HUES6 (cell line): ENCODE data around the gene ZSWIM3.

ENCODE experiments used
- H3K27ac ChIP-seq: 2 replicates; pipeline ENCODE4 v1.7.0; 2013; ENCODE audit warnings: low read depth, mild to moderate bottlenecking, low read length, inconsistent platforms
- H3K27me3 ChIP-seq: 2 replicates; pipeline ENCODE4 v1.6.1; 2013; ENCODE audit warnings: low read length; ENCODE audit not compliant: control insufficient read depth, insufficient read depth
- H3K36me3 ChIP-seq: 2 replicates; pipeline ENCODE4 v1.6.1; 2013; ENCODE audit warnings: low read length; ENCODE audit not compliant: control insufficient read depth, insufficient read depth
- H3K4me1 ChIP-seq: 2 replicates; pipeline ENCODE4 v1.6.1; 2013; ENCODE audit warnings: low read length; ENCODE audit not compliant: control insufficient read depth, insufficient read depth
- H3K4me3 ChIP-seq: 2 replicates; pipeline ENCODE4 v1.5.1; 2013; ENCODE audit warnings: low read depth, low read length
- H3K9ac ChIP-seq: one replicate; pipeline ENCODE4 v1.6.1; 2013; ENCODE audit warnings: mild to moderate bottlenecking, low read length
- H3K9me3 ChIP-seq: 2 replicates; pipeline ENCODE4 v1.6.1; 2013; ENCODE audit warnings: low read depth, low read length; ENCODE audit not compliant: control insufficient read depth, insufficient read depth

ZSWIM3 gene

GRCh38 chr20:45833883-45834796, 23.3 kb upstream of the ZSWIM3 start:
- H3K4me1 ChIP-seq, result peaks cover 22% of the 10 kb centered on the region
- H3K36me3 ChIP-seq, result peaks cover 22% of the 10 kb centered on the region; the same call in 1 of the 2 replicates
- no peaks in the 10 kb centered on the region for H3K27me3 ChIP-seq
- no peaks in the 10 kb centered on the region for H3K9me3 ChIP-seq
- H3K27ac ChIP-seq, result peak overlapping the region; percentile 33; the same call in 1 of the 2 replicates
- peak overlapping the region; percentile 70 for H3K4me3 ChIP-seq
- peak overlapping the region; percentile 47 for H3K9ac ChIP-seq

- Histone ChIP-seq H3K4me3 (peak overlapping the region; percentile 70), H3K9me3 (no peaks in the 10 kb centered on the region), H3K27me3 (no peaks in the 10 kb centered on the region), H3K27ac (no peak overlapping the region), H3K9ac (no peak overlapping the region), H3K4me1 (peaks cover 22% of the 10 kb centered on the region), H3K36me3 (peaks cover 23% of the 10 kb centered on the region; the same call in 1 of the 2 replicates)
Observed at GRCh38 chr20:45834797-45835161, 22.6 kb upstream of the ZSWIM3 start.

GRCh38 chr20:45835329-45835765, 22.1 kb upstream of the ZSWIM3 start:
- Histone ChIP-seq H3K9ac (no peak overlapping the region), H3K4me3 (0 out of 2 replicates have a peak overlapping the region, but pooled peaks have one; percentile 1), H3K4me1 (peaks cover 22% of the 10 kb centered on the region), H3K27me3 (no peaks in the 10 kb centered on the region), H3K9me3 (no peaks in the 10 kb centered on the region), H3K36me3 (peaks cover 29% of the 10 kb centered on the region), H3K27ac (no peak overlapping the region)

- Histone ChIP-seq H3K27ac (no peak overlapping the region), H3K4me1 (peaks cover 22% of the 10 kb centered on the region), H3K9ac (no peak overlapping the region), H3K36me3 (peaks cover 34% of the 10 kb centered on the region), H3K4me3 (0 out of 2 replicates have a peak overlapping the region, but pooled peaks have one; percentile 1), H3K9me3 (no peaks in the 10 kb centered on the region), H3K27me3 (no peaks in the 10 kb centered on the region)
Observed at GRCh38 chr20:45835825-45836224, 21.6 kb upstream of the ZSWIM3 start.

GRCh38 chr20:45836841-45837240, 20.6 kb upstream of the ZSWIM3 start:
- Histone ChIP-seq H3K27me3 (no peaks in the 10 kb centered on the region), H3K27ac (no peak overlapping the region), H3K4me3 (no peak overlapping the region), H3K36me3 (peaks cover 44% of the 10 kb centered on the region), H3K9me3 (no peaks in the 10 kb centered on the region), H3K9ac (no peak overlapping the region), H3K4me1 (peaks cover 22% of the 10 kb centered on the region)

- Histone ChIP-seq H3K36me3 (peaks cover 74% of the 10 kb centered on the region), H3K9ac (no peak overlapping the region), H3K27ac (no peak overlapping the region), H3K27me3 (no peaks in the 10 kb centered on the region), H3K4me1 (peaks cover 2% of the 10 kb centered on the region; the same call in 1 of the 2 replicates), H3K9me3 (no peaks in the 10 kb centered on the region), H3K4me3 (no peak overlapping the region)
Observed at GRCh38 chr20:45840700-45841198, 16.7 kb upstream of the ZSWIM3 start.

GRCh38 chr20:45841407-45842129, 15.8 kb upstream of the ZSWIM3 start:
- H3K4me1 ChIP-seq, result no peaks in the 10 kb centered on the region
- H3K9me3 ChIP-seq, result no peaks in the 10 kb centered on the region
- H3K9ac ChIP-seq, result no peak overlapping the region
- peaks cover 77% of the 10 kb centered on the region for H3K36me3 ChIP-seq
- no peak overlapping the region for H3K27ac ChIP-seq
- H3K4me3 ChIP-seq, result no peak overlapping the region
- H3K27me3 ChIP-seq, result no peaks in the 10 kb centered on the region

GRCh38 chr20:45842169-45842812, 15.1 kb upstream of the ZSWIM3 start:
- Histone ChIP-seq H3K36me3 (peaks cover 79% of the 10 kb centered on the region), H3K9me3 (no peaks in the 10 kb centered on the region), H3K4me3 (no peak overlapping the region), H3K9ac (no peak overlapping the region), H3K27ac (no peak overlapping the region), H3K27me3 (no peaks in the 10 kb centered on the region), H3K4me1 (no peaks in the 10 kb centered on the region)

- no peaks in the 10 kb centered on the region for H3K4me1 ChIP-seq
- no peak overlapping the region for H3K4me3 ChIP-seq
- no peaks in the 10 kb centered on the region for H3K9me3 ChIP-seq
- no peak overlapping the region for H3K27ac ChIP-seq
- H3K36me3 ChIP-seq, result peaks cover 76% of the 10 kb centered on the region
- no peaks in the 10 kb centered on the region for H3K27me3 ChIP-seq
- H3K9ac ChIP-seq, result no peak overlapping the region
Observed at GRCh38 chr20:45843506-45843905, 13.9 kb upstream of the ZSWIM3 start.

GRCh38 chr20:45845452-45845851, 12.0 kb upstream of the ZSWIM3 start:
- Histone ChIP-seq H3K4me3 (no peak overlapping the region), H3K27me3 (no peaks in the 10 kb centered on the region), H3K4me1 (no peaks in the 10 kb centered on the region), H3K9me3 (no peaks in the 10 kb centered on the region), H3K27ac (no peak overlapping the region), H3K9ac (no peak overlapping the region), H3K36me3 (peaks cover 75% of the 10 kb centered on the region)
